ENCODE data around the gene PTGER1.

- no peak for TF ChIP-seq MAX (IDR thresholded peaks at IDR 0.05; ENCODE audit: insufficient read depth, insufficient read length)
- no peak for TF ChIP-seq JUN (IDR thresholded peaks at IDR 0.05; ENCODE audit: borderline replicate concordance, insufficient read depth, insufficient read length, low read depth)
- no peak for TF ChIP-seq CTCF (IDR thresholded peaks at IDR 0.05; ENCODE audit: extremely low read depth in 1 of 2, insufficient read depth in 1 of 2, low read depth in 1 of 2, low read length in 2 of 2)
- no peak for TF ChIP-seq POLR2A (IDR thresholded peaks at IDR 0.05; ENCODE audit: low read depth, low read length)
These were observed 33.9 kb downstream of the PTGER1 start for GRCh38 chr19:14441041-14441938.
